Measurements from ENCODE around the gene CYP2A6.

DNA sequence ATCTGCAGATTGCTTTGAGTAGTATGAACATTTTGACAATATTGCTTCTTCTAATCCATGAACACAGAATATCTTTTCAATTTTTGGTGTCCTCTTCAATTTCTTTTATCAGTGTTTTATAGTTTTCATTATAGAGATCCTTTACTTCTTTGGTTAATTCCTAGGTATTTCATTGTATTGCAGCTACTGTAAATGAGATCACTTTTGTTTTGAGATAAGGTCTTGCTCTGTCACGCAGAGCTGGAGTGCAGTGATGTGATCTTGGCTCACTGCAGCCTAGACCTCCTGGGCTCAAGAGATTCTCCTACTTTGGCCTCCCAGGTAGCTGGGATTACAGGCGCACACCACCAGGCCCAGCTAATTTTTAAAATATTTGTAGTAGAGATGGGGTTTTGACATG lies 22.0 kb upstream of the CYP2A6 start:
- TF ChIP-seq, protein P1, sequence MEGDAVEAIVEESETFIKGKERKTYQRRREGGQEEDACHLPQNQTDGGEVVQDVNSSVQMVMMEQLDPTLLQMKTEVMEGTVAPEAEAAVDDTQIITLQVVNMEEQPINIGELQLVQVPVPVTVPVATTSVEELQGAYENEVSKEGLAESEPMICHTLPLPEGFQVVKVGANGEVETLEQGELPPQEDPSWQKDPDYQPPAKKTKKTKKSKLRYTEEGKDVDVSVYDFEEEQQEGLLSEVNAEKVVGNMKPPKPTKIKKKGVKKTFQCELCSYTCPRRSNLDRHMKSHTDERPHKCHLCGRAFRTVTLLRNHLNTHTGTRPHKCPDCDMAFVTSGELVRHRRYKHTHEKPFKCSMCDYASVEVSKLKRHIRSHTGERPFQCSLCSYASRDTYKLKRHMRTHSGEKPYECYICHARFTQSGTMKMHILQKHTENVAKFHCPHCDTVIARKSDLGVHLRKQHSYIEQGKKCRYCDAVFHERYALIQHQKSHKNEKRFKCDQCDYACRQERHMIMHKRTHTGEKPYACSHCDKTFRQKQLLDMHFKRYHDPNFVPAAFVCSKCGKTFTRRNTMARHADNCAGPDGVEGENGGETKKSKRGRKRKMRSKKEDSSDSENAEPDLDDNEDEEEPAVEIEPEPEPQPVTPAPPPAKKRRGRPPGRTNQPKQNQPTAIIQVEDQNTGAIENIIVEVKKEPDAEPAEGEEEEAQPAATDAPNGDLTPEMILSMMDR (IDR thresholded peaks at IDR 0.05): no peak
- TF ChIP-seq EZH2 (IDR thresholded peaks at IDR 0.05): no peak
